ENCODE data around the gene CLCN7. TPM values are rescaled to one million over a fixed set of nuclear protein-coding genes. Genes with fewer than 3 reads are reported as not detected.
A peak's percentile ranks its signal among the peaks of the same experiment; 100 is the strongest.

Gene CLCN7
- total and polyA plus RNA-seq, 4 experiments from 2014 or later: 18.1 to 111 (median 67.3) TPM

GRCh38 chr16:1436731-1437355 lies 38.0 kb downstream of the CLCN7 start:
- Mint-ChIP-seq H3K4me3 (no peak overlapping the region), H3K27ac (no peak overlapping the region), H3K36me3 (no peaks in the 10 kb centered on the region), H3K4me1 (no peaks in the 10 kb centered on the region), H3K9me3 (no peaks in the 10 kb centered on the region), H3K27me3 (no peaks in the 10 kb centered on the region)
- no peaks in the 10 kb centered on the region for H3K4me1 ChIP-seq (ENCODE audit: insufficient read depth, low read length)
- no peak for DNase-seq
- ChIA-PET POLR2A (ENCODE audit: partially characterized antibody) (no interaction called here), CTCF (ENCODE audit: partially characterized antibody) (no interaction called here)
- no peaks in the 10 kb centered on the region for H3K27me3 ChIP-seq (ENCODE audit: insufficient read depth, low read length)
- H3K36me3 ChIP-seq (ENCODE audit: insufficient read depth, low read length): no peaks in the 10 kb centered on the region
- no peak overlapping the region for H3K27ac ChIP-seq (ENCODE audit: low read depth, low read length)
- no peak overlapping the region for H3K4me3 ChIP-seq (ENCODE audit: low read length in 2 of 2)
- no peaks in the 10 kb centered on the region for H3K9me3 ChIP-seq (ENCODE audit: control insufficient read depth in 1 of 2, low read length in 2 of 2)
- intact Hi-C loops (cut with micrococcal nuclease): no loop called here

- Mint-ChIP-seq H3K27me3 (no peaks in the 10 kb centered on the region), H3K9me3 (no peaks in the 10 kb centered on the region), H3K4me3 (no peak overlapping the region), H3K27ac (peak overlapping the region in 1 of 7 donors; percentile 47), H3K4me1 (no peaks in the 10 kb centered on the region), H3K36me3 (no peaks in the 10 kb centered on the region)
- no peak overlapping the region for H3K4me3 ChIP-seq (ENCODE audit: low read length in 2 of 2)
- H3K36me3 ChIP-seq (ENCODE audit: insufficient read depth, low read length): no peaks in the 10 kb centered on the region
- H3K9me3 ChIP-seq (ENCODE audit: control insufficient read depth in 1 of 2, low read length in 2 of 2): no peaks in the 10 kb centered on the region
- ChIA-PET CTCF (ENCODE audit: partially characterized antibody) (no interaction called here), POLR2A (ENCODE audit: partially characterized antibody) (no interaction called here)
- no peak for DNase-seq
- H3K27ac ChIP-seq (ENCODE audit: low read depth, low read length): no peak overlapping the region
- no peaks in the 10 kb centered on the region for H3K4me1 ChIP-seq (ENCODE audit: insufficient read depth, low read length)
- intact Hi-C loops (cut with micrococcal nuclease): no loop called here
- no peaks in the 10 kb centered on the region for H3K27me3 ChIP-seq (ENCODE audit: insufficient read depth, low read length)
These were observed 38.7 kb downstream of the CLCN7 start for GRCh38 chr16:1435921-1436697.

GRCh38 chr16:1434644-1435592 lies 39.9 kb downstream of the CLCN7 start:
- POLR2A ChIA-PET (ENCODE audit: partially characterized antibody): interaction anchor here (1.4 kb wide), 1 partner anchor 9 kb away, joined by 3 read pairs; the partner anchor contains the start of gene CCDC154
- no peaks in the 10 kb centered on the region for H3K4me1 Mint-ChIP-seq
- Histone ChIP-seq H3K36me3 (ENCODE audit: insufficient read depth, low read length) (no peaks in the 10 kb centered on the region), H3K27me3 (ENCODE audit: insufficient read depth, low read length) (no peaks in the 10 kb centered on the region), H3K9me3 (ENCODE audit: control insufficient read depth in 1 of 2, low read length in 2 of 2) (no peaks in the 10 kb centered on the region), H3K4me1 (ENCODE audit: insufficient read depth, low read length) (no peaks in the 10 kb centered on the region), H3K4me3 (ENCODE audit: low read length in 2 of 2) (no peak overlapping the region), H3K27ac (ENCODE audit: low read depth, low read length) (no peak overlapping the region)
- no peak overlapping the region for H3K27ac Mint-ChIP-seq
- no peaks in the 10 kb centered on the region for H3K9me3 Mint-ChIP-seq
- H3K4me3 Mint-ChIP-seq: no peak overlapping the region
- intact Hi-C loops (cut with micrococcal nuclease): no loop called here
- H3K36me3 Mint-ChIP-seq: no peaks in the 10 kb centered on the region
- H3K27me3 Mint-ChIP-seq: no peaks in the 10 kb centered on the region
- CTCF ChIA-PET (ENCODE audit: partially characterized antibody): no interaction called here
- DNase-seq: no peak

GRCh38 chr16:1433756-1434155 lies 41.1 kb downstream of the CLCN7 start:
- Mint-ChIP-seq H3K27me3 (no peaks in the 10 kb centered on the region), H3K4me3 (no peak overlapping the region), H3K4me1 (no peaks in the 10 kb centered on the region), H3K27ac (no peak overlapping the region), H3K9me3 (no peaks in the 10 kb centered on the region), H3K36me3 (no peaks in the 10 kb centered on the region)
- ChIA-PET CTCF (ENCODE audit: partially characterized antibody) (no interaction called here), POLR2A (ENCODE audit: partially characterized antibody) (interaction anchor here (1.4 to 1.8 kb wide), 2 partner anchors 10 to 12 kb away, joined by 3 to 6 read pairs; partner anchors contain the start of gene CCDC154)
- intact Hi-C loops (cut with micrococcal nuclease): no loop called here
- Histone ChIP-seq H3K9me3 (ENCODE audit: control insufficient read depth in 1 of 2, low read length in 2 of 2) (no peaks in the 10 kb centered on the region), H3K36me3 (ENCODE audit: insufficient read depth, low read length) (no peaks in the 10 kb centered on the region), H3K27ac (ENCODE audit: low read depth, low read length) (no peak overlapping the region), H3K27me3 (ENCODE audit: insufficient read depth, low read length) (no peaks in the 10 kb centered on the region), H3K4me1 (ENCODE audit: insufficient read depth, low read length) (no peaks in the 10 kb centered on the region), H3K4me3 (ENCODE audit: low read length in 2 of 2) (no peak overlapping the region)
- no peak for DNase-seq

GRCh38 chr16:1433263-1433560 lies 41.6 kb downstream of the CLCN7 start:
- DNase-seq: no peak
- H3K9me3 Mint-ChIP-seq: no peaks in the 10 kb centered on the region
- H3K27me3 ChIP-seq (ENCODE audit: insufficient read depth, low read length): no peaks in the 10 kb centered on the region
- ChIA-PET CTCF (ENCODE audit: partially characterized antibody) (no interaction called here), POLR2A (ENCODE audit: partially characterized antibody) (interaction anchor here (1.1 to 1.8 kb wide), 3 partner anchors 12 to 273 kb away, joined by 3 to 6 read pairs (median 3); no protein-coding TSS in a partner anchor)
- intact Hi-C loops (cut with micrococcal nuclease): no loop called here
- no peaks in the 10 kb centered on the region for H3K9me3 ChIP-seq (ENCODE audit: control insufficient read depth in 1 of 2, low read length in 2 of 2)
- H3K36me3 ChIP-seq (ENCODE audit: insufficient read depth, low read length): no peaks in the 10 kb centered on the region
- no peak overlapping the region for H3K27ac ChIP-seq (ENCODE audit: low read depth, low read length)
- H3K36me3 Mint-ChIP-seq: no peaks in the 10 kb centered on the region
- H3K27me3 Mint-ChIP-seq: no peaks in the 10 kb centered on the region
- no peak overlapping the region for H3K27ac Mint-ChIP-seq
- no peak overlapping the region for H3K4me3 Mint-ChIP-seq
- H3K4me1 ChIP-seq (ENCODE audit: insufficient read depth, low read length): no peaks in the 10 kb centered on the region
- H3K4me1 Mint-ChIP-seq: no peaks in the 10 kb centered on the region
- H3K4me3 ChIP-seq (ENCODE audit: low read length in 2 of 2): no peak overlapping the region

- Histone ChIP-seq H3K9me3 (ENCODE audit: control insufficient read depth in 1 of 2, low read length in 2 of 2) (no peaks in the 10 kb centered on the region), H3K27ac (ENCODE audit: low read depth, low read length) (no peak overlapping the region), H3K27me3 (ENCODE audit: insufficient read depth, low read length) (no peaks in the 10 kb centered on the region), H3K36me3 (ENCODE audit: insufficient read depth, low read length) (no peaks in the 10 kb centered on the region), H3K4me3 (ENCODE audit: low read length in 2 of 2) (no peak overlapping the region), H3K4me1 (ENCODE audit: insufficient read depth, low read length) (no peaks in the 10 kb centered on the region)
- Mint-ChIP-seq H3K9me3 (no peaks in the 10 kb centered on the region), H3K36me3 (no peaks in the 10 kb centered on the region), H3K27ac (no peak overlapping the region), H3K27me3 (no peaks in the 10 kb centered on the region), H3K4me3 (peak overlapping the region in 2 of 8 donors; percentile 31 to 32), H3K4me1 (no peaks in the 10 kb centered on the region)
- ChIA-PET CTCF (ENCODE audit: partially characterized antibody) (no interaction called here), POLR2A (ENCODE audit: partially characterized antibody) (interaction anchor here (1.1 to 1.8 kb wide), 3 partner anchors 11 to 274 kb away, joined by 3 to 6 read pairs (median 3); no protein-coding TSS in a partner anchor)
- DNase-seq: no peak
- intact Hi-C loops (cut with micrococcal nuclease): no loop called here
These were observed 42.2 kb downstream of the CLCN7 start for GRCh38 chr16:1432388-1433262.
